ENCODE results near the gene STXBP1.

The STXBP1 gene

GRCh38 chr9:127705577-127706379 is 93.7 kb downstream of the STXBP1 start:
- no peak for DNase-seq (ENCODE audit: low read depth)
- no peak overlapping the region for H3K4me3 ChIP-seq (ENCODE audit: low read depth, low read length)

DNA sequence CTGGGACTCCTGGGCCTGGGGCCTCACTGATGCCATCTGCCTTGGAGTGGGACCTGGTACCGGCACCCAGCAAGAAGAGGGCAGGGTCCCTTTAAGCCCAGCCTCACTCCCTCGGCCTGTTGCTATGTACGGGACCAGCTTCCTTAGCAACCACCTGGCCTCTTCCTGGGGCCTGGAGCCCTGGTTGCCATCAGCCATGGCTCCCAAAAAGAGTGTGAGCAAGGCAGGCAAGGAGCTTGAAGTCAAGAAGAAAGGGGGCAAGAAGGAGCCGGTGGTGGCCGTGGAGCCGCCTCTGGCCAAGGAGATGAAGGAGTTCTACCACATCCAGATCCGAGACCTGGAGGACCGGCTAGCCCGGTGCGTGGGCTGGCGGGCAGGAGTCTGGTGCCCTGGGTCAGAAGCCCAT is 94.8 kb downstream of the STXBP1 start, which contains the start of gene CFAP157:
Gene CFAP157 (plus strand): TSS at position 153 of the 406 bp plus-strand sequence. CDS start 44 bp downstream, at position 197.
- DNase-seq (ENCODE audit: low read depth) = no peak

GRCh38 chr9:127707766-127708165 is 95.7 kb downstream of the STXBP1 start:
- DNase-seq (ENCODE audit: low read depth) = no peak
- H3K4me3 ChIP-seq (ENCODE audit: low read depth, low read length) = no peak overlapping the region

More for the DNA sequence above, 94.8 kb downstream of the STXBP1 start, which contains the start of gene CFAP157:
- no peak within 1 kb of the TSS for H3K4me3 ChIP-seq (ENCODE audit: low read depth, low read length)

GRCh38 chr9:127708952-127709587 is 97.0 kb downstream of the STXBP1 start:
- H3K4me3 ChIP-seq (ENCODE audit: low read depth, low read length) = no peak overlapping the region
- no peak for DNase-seq (ENCODE audit: low read depth)

DNA sequence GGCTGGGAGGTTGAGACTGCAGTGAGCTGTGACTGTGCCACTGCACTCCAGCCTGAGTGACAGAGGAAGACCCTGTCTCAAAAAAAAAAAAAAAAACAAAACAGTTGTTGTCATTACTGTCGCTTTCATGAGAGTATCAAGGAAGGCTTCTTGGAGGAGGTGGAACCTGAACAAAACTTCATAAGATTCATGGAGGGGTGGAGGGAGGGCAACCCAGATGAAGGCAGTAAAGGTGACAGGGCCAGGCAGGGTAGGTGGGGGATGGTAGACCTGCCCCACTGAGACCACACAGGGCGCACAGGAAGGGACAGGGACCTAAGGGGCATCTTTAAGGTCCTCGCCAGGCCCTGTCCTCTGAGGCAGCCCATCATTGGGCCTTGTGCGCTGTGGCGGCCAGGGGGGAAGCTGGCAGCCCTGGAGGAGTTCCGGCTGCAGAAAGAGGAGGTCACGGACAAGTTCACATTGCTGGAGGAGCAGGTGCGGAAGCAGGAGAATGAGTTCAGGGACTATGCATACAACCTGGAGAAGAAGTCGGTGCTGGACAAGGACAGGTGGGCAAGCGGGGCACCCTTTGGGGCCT is 98.2 kb downstream of the STXBP1 start:
- DNase-seq (ENCODE audit: low read depth) = no peak
- no peak overlapping the region for H3K4me3 ChIP-seq (ENCODE audit: low read depth, low read length)

DNA sequence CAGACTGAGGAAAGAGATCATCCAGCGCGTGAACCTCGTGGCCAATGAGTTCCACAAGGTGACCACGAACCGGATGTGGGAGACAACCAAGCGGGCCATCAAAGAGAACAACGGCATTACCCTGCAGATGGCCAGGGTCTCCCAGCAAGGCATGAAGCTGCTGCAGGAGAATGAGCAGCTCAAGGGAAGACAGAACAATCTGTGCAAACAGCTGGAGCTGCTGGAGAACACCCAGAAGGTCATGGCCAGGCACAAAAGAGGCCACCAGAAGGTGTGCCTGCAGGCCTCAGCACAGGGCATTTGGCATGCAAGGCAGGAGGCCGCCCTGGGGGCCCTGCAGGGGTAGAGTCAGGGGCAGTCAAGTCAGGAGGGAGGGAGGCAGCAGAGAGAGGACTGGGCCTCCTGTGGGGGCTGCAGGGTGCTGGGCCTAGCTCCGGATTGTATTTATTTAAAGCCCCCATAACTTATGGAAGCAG is 99.2 kb downstream of the STXBP1 start:
- no peak overlapping the region for H3K4me3 ChIP-seq (ENCODE audit: low read depth, low read length)
- no peak for DNase-seq (ENCODE audit: low read depth)

- no peak for DNase-seq (ENCODE audit: low read depth)
- no peak overlapping the region for H3K4me3 ChIP-seq (ENCODE audit: low read depth, low read length)
These were observed 99.8 kb downstream of the STXBP1 start for GRCh38 chr9:127711831-127712274.

GRCh38 chr9:127712371-127712770 is 100.3 kb downstream of the STXBP1 start:
- H3K4me3 ChIP-seq (ENCODE audit: low read depth, low read length) = no peak overlapping the region

GRCh38 chr9:127712867-127713266 is 100.8 kb downstream of the STXBP1 start:
- no peak for DNase-seq (ENCODE audit: low read depth)
- H3K4me3 ChIP-seq (ENCODE audit: low read depth, low read length) = no peak overlapping the region

More at GRCh38 chr9:127712371-127712770, 100.3 kb downstream of the STXBP1 start:
- DNase-seq (ENCODE audit: low read depth) = no peak

DNA sequence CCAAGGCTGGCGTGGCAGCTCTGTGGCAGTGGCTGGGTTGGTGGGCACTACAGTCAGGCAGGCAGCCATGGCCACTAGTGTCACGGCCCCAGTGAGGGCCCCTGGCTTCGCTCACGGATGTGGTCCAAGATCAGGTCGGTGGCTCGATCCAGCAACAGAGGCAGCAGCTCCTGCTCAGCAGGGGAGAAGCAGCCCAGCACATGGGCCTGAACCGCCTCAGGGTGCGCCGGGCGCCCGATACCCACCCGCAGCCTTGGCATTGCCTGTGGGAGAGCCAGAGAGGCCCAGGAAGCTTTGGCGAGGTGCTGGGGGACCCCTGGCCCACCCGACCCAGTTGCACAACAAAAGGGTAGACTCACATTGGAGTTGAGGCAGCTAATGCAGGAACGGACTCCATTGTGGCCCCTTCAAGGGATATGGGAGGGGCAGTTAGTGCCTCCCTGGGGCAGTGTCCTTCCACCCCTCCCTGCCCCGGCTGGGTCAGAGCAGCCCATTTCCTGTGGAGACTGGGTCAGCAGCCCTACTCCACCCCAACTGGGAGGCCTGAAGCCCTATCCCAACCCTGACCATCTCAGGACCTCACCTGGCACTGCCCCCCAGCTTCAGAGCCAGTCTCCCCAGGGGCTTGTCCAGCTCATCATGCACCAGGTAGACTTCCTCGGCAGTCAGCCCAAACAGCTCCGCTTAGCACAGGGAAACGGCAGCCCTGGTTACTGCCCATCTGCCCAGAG is 102.1 kb downstream of the STXBP1 start:
- H3K4me3 ChIP-seq (ENCODE audit: low read depth, low read length) = peak overlapping the region; percentile 91
- no peak for DNase-seq (ENCODE audit: low read depth)

GRCh38 chr9:127714951-127715469 is 102.9 kb downstream of the STXBP1 start:
- peak overlapping the region; percentile 91 for H3K4me3 ChIP-seq (ENCODE audit: low read depth, low read length)
- no peak for DNase-seq (ENCODE audit: low read depth)

GRCh38 chr9:127715470-127716337 is 103.6 kb downstream of the STXBP1 start, which contains the start of the genes PTRH1 and TTC16:
PTRH1 (minus strand) TSS chr9:127715663; CDS start chr9:127715639, 24 bp downstream.
TTC16 (plus strand) TSS chr9:127716079; CDS start chr9:127716146, 67 bp downstream.
- peak within 1 kb of the TSS; percentile 91 for H3K4me3 ChIP-seq (ENCODE audit: low read depth, low read length)
- DNase-seq (ENCODE audit: low read depth) = peak; percentile 75

DNA sequence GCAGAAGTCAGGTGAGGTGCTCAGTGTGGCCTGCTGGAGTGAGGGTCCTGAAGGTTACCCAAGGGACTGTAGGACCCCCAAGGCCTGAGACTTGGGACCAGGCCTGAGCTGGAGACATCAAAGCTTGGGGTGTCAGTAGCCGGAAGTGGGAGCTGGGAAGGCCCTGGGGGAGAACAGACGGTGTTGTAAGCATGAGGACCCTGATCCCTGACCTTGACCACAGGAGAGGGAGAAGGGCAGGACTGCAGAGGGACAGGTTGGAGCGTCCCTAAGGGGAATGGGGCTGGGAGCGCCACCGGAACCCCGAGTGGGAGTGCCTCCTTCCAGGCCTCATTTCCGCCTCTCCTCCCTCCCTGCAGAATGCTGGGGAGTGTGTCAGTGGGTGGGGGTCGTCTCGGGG is 104.3 kb downstream of the STXBP1 start:
- H3K4me3 ChIP-seq (ENCODE audit: low read depth, low read length) = peak overlapping the region; percentile 91
- no peak for DNase-seq (ENCODE audit: low read depth)

DNA sequence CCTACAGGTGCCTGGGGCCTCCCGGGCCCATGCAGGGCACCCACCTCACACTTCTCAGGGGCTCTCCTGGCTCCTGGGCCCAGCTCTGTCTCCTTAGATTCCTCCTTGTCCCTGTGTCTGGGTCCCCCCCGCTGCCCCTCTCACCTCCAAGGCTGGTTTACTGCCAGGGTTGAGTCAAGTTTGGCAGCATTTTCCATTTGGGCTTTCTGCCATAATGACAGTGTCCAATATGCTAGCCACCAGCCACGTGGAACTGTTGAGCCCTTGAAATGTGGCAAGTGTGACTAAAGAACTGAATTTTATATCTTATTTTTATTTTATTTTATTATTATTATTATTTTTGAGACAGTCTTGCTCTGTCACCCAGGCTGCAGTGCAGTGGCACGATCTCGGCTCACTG is 105.7 kb downstream of the STXBP1 start:
- no peak overlapping the region for H3K4me3 ChIP-seq (ENCODE audit: low read depth, low read length)
- no peak for DNase-seq (ENCODE audit: low read depth)

GRCh38 chr9:127720031-127720864 is 108.2 kb downstream of the STXBP1 start:
- H3K4me3 ChIP-seq (ENCODE audit: low read depth, low read length) = no peak overlapping the region
- DNase-seq (ENCODE audit: low read depth) = no peak

GRCh38 chr9:127720865-127721227 is 108.8 kb downstream of the STXBP1 start:
- DNase-seq (ENCODE audit: low read depth) = no peak
- H3K4me3 ChIP-seq (ENCODE audit: low read depth, low read length) = no peak overlapping the region

DNA sequence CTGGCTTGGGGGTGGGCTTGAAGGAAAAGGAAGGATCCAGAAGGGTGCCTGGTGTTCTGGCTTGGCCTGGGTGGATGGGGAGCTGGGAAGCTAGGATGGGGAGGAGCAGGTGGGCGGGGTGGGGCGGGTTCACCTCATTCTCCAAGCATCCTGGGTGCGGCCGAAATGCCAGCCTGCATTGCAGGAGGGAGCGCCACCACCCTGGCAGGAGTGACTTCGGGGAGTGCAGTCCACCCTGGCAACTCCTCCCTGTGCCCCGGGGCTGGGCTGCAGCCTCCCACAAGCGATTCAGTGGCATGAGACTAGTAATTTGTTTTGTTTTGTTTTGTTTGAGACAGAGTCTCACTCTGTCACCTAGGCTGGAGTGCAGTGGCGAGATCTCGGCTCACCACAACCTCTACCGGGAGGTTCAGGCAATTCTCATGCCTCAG is 109.3 kb downstream of the STXBP1 start:
- no peak overlapping the region for H3K4me3 ChIP-seq (ENCODE audit: low read depth, low read length)
- no peak for DNase-seq (ENCODE audit: low read depth)

Data from skeletal muscle cell (primary cell).